Activated CD8-positive, alpha-beta memory T cell treated with anti-CD3 and anti-CD28 coated beads, Interleukin-2, amount 50 U/mL, for 48 hours (primary cell): ENCODE measurements around the gene EPS8L1.

Source experiments
- DNase-seq: peaks from one replicate; pipeline ENCODE4 v3.0.0-alpha.2; 2020

EPS8L1 gene

GRCh38 chr19:55117663-55118391 is 42.2 kb downstream of the EPS8L1 start:
- DNase-seq, result peak; percentile 97

- DNase-seq, result peak; percentile 59
Observed at GRCh38 chr19:55118401-55118991, 42.8 kb downstream of the EPS8L1 start.

- no peak for DNase-seq
Observed at GRCh38 chr19:55119053-55119452, 43.4 kb downstream of the EPS8L1 start.

GRCh38 chr19:55131421-55131820 is 55.8 kb downstream of the EPS8L1 start:
- no peak for DNase-seq

GRCh38 chr19:55132453-55133129 is 56.9 kb downstream of the EPS8L1 start:
- no peak for DNase-seq

DNA sequence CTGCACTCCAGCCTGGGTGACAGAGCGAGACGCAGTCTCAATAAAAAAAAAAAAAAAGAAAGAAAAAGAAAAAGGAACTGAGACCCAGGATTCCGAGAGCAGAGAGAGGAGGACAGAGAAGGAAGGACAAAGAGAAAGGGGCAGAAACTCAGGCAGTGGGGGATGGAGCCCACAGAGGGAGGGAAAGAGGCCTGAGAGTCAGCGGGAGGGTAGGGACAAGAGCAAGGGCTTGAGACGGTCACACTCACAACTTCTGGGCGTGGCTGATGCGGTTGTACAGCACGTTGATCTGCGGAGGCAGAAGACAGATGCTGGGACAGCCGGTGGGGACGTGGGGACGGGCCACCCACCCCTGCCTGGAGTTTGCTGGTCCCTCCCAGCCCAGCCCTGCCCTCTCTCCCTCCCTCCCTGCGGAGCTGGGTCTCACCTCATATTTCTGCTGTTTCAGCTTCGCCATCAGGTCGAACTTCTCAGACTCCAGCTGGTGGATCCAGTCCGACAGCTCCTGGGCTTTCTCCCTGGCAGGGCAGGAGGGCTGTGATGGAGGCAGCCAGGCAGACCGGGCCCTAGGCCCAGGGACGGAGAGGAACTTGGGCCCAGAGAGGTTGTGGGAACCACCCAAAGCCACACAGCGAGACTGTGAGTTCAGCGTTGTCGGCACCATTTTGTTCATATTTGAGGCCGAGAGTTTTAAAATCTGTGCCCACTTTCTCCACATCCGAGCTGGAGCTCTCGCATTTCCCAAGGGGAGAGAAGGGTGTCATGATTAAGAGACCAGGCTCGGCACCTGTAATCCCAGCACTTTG is 58.2 kb downstream of the EPS8L1 start:
- no peak for DNase-seq

DNA sequence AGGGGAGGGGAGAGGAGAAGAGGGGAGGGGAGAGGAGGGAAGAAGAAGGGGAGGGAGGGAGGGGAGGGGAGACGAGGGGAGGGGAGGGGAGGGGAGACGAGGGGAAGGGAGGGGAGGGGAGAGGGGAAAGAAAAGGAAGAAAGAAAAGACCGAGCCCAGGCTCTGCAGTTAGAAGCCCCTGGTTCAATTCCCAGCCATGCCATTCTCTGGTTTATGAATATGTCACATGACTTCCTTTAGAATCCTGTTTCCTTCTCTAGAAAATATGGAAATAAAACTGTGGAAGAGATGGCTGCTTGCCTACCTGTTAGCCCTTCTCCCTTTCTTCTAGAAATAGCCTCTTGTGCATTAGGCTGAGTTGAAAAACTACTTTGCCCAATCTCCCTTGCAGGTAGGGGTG is 59.1 kb downstream of the EPS8L1 start:
- DNase-seq, result no peak

DNA sequence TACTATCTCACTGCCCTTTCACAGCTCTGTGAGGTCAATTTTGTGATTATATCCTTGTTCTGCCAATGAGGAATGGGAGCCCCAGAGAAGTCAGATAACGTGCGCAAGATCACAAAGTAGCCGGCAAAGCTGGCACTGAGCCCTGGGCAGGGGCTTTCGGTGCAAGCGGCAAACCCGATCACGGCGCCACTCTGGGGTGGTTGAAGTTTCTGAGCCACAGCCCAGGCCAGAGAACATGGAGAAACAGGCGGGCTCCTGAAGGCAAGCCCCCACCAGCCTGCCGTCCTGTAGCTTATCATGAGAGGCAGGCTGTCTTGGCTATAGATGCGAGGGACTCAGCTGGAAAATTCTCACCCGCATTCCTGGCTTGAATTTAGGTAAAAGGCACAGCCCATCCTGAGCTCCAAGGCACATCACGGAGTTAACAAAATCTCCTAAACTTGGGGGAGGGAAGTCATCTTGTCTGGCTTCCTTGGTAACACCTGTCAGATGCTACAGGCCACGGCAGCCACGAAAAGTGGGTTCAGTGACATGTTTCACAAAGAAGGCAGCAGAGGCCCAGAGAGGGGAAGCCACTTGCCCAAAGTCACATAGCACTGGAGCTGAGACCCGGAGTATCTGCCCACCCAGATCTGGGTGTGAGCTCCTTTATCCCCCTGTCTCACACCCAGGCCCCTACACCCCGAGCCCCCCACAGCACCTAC is 60.9 kb downstream of the EPS8L1 start:
- DNase-seq, result no peak
